NCI-H2081 treated with DMSO at 0.1 percent for 48 hours (cell line): ENCODE data around the gene TMUB2.

Experiments used
- DNase-seq: peaks from one replicate; lab custom pipeline; 2025; lab: John Stamatoyannopoulos, UW

TMUB2 gene

GRCh38 chr17:44202756-44203155, 16.0 kb downstream of the TMUB2 start:
- DNase-seq, result no peak

- no peak for DNase-seq
Observed at GRCh38 chr17:44203731-44204440, 17.1 kb downstream of the TMUB2 start.

DNA sequence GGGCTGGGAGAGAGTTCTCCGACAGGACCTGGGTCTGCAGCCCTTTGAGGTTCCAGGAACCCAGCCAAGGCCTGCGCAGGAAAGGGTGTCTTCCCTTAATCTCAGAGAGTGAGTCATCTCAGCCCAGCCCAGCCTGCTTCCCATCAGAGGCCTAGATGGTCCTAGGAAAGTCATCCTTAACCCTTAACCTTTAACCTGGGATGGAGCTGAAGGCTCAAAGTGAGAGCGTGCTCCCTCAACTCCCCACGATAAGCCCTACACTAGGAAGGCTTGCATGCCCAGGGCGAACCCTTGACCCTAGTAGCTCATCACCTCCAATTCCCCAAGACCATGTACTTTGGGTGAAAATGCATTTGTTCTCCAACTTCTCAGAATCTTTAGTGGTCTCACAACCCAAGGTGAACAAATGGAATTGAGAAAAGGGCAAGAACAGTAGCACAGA, 17.7 kb downstream of the TMUB2 start:
- DNase-seq, result no peak

DNA sequence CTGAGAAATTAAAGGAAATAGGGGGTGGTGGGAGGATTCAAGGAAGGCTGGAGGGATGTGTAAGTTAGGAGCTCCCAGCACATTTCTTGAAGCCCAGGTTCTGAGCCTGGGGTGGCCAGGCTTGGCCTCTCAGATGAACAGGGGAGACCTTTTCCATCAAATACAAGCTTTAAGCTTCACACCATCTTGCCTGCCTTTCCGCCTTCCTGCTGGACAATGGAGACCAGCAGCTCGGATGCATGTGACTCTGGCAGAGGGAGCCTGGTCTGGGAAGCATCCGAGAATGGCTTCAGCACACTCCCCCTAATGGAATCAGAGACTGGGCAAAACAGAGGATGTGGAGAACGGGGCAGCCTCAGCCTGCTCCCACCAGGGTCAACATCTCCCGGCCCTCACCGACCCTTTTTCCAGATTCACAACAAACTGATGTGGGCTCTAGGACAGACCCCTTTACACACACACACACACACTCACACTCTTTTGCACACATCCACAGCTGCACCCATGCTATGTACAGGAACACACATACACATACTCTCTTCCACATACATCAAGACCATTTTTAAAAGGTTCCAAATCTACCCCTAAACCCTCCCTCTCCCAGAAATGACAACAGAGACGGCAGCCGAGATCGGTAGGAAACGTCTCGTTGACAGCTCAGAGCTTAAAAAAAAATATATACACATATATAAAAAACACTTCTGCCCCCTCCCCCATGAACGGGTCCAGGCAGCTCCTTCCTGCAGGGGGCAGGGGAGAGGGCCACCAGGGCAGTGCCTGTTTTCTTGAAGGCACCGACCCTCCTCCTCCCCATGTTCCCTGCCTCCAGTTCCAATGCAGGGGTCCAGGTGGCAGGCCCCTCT, 19.4 kb downstream of the TMUB2 start:
- DNase-seq, result no peak

DNA sequence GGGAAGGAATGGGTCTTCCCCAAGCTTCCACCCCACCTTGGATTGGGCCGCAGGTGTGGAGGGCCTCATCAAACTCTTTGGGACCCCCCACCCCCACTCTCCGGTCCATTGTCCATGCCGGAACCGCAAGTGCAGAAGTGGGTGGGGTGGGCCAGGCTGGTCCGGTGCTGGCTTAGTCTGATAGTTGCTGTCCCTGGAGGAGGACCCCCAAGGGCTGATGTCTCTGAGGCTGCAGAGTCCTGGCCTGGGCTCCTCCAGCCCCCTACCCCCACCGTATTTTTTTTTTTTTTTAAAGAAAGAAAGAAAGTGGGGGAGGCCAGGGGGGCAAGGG, 20.0 kb downstream of the TMUB2 start:
- DNase-seq, result no peak

DNA sequence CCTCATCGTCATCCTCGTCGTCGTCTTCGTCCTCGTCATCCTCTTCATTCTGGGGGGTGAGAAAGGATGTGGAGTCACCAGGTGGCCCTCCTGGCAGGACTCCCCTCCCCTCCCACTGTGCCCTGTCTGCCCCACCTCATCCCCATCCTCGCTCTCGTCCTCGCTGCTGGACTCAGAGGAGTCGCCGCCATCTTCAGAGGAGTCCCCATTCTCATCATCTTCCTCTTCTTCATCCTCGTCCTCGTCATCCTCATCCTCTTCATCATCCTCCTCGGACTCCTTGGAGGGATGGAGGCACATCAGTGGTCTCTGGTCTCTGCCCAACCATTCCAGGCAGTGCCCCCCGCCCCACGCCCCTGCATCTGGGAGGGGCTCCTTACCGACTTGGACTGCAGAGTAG, 20.5 kb downstream of the TMUB2 start:
- DNase-seq, result no peak

DNA sequence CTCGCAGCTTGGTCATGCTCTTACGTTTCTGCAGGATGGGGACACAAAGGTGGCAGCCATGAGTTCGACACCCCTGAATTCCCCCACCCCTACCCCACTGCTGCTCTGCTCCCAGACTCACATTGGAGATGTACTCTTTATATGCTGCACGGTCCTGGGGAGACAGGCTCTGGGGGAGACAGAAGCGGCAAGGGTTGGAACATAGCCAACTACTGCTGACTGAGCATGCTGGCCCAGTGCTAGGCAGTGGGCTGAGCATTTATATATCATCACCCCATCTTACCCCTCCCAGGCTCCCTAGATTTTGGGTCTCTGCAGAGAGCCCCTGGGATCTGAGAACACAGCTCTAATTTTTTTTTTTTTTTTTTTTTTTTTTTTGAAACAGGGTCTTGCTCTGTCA, 21.0 kb downstream of the TMUB2 start:
- DNase-seq, result no peak

DNA sequence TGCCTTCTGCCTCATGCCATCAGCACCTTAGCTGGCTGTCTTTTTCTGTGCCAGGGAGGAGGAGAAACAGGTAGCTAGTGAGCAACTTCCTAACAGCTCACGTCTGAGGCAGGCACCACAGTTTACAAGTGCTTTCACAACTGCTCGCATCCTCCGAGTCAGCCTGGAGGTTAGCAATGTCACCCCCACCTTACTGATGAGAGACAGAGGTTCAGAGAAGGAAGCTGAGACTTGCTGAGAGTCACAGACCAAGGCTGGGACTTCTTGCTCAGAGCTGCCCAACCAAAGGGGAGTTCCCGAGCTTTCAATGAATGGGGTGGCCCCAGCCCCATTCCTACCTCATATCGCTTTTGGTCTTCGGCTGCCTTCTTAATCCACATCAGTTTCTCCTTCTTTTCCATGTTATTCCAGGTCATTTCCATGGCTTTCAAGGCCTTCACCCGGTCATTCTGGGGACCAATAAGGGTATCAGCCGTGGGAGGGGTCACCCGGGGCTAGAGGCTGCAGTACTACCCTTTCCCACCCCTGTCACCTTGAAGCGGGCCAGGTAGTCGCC, 23.1 kb downstream of the TMUB2 start:
- DNase-seq, result no peak

DNA sequence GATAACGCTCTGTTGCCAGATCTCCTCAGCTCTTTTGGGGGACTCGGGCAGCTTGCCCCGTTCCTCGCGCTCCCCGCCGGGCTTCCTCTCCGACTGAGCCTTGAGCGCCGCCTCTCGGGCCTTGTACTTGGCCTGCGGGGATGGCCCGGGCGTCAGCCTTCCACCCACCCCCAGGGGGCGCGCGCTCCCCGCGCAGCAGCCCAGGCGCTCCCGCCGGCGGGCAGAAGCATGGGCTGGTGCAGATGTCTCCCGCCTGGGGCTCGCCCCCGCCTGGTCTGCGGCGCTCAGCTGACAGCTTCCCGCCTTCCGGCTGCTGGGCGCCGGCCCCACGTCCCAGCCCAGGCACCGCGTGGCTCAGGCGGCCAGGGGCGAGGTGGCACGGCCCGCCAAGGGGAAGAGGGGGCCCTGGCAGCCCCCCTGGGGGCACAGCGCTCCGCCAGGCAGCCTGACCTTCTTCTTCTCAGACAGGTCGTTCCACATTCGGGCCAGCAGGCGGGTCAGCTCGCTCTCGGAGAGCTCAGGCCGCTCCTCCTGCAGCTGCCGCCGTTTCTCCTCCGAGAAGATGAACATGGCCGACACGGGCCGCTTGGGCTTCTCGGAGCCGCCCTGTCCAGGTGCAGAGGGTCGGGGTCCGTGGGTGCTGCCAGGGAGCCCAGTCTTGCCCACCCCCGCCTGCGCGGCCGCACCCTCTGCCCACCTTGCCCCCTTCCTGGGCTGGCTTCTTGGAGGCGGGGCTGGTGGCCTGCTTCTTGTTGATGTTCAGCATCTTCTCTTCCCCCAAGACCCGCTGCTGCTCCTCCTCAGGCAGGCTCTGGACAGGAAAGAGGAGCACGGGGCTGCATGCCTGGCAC, 23.8 kb downstream of the TMUB2 start:
- peak; percentile 27 for DNase-seq

- no peak for DNase-seq
Observed at GRCh38 chr17:44211281-44212265, 24.8 kb downstream of the TMUB2 start.

DNA sequence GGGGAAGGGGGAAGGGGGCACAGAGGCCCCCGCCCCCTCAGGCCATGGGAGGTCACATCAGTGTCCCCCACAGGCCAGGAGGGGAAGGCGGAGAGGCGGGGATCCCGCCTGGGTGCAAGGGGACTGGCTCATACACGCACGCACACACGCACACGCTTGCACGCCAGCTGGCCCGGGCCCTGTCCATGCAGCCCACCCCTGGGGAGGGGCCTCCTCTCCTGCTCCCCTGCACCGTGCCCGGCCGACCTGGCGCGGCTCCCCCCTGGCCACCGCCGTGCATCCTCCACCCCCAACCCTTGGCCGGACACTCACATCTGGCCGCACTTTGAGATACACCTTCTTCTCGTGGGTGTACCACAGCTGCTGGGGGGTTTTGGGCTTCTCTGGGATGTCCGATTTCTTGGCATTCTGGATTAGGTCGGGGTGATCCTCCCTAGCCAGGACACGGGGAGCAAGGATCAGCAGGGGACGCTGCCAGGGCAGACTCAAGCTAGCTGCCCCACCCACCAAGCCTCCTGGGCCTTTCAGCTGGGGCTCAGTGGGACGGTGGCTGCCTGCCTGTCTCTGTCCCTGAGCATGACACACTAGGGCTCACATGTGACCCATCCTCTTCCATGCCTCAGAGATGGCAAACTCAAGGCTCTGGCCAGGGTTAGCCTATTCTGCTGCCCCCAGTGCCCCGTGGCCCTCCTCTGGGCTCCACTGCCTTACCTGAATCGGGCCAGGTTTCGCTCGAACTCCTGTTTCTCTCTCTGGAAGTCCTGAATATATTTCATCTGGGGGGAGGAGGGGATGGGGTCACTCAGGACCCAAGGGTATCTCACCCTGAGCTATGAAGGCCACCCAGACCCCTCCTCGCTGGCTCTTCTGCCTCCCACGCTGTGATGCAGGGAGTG, 26.0 kb downstream of the TMUB2 start:
- DNase-seq, result no peak

GRCh38 chr17:44213403-44214229, 26.8 kb downstream of the TMUB2 start:
- DNase-seq, result no peak

GRCh38 chr17:44214230-44214494, 27.4 kb downstream of the TMUB2 start:
- DNase-seq, result no peak

- no peak for DNase-seq
Observed at GRCh38 chr17:44214896-44215295, 28.1 kb downstream of the TMUB2 start.

- DNase-seq, result no peak
Observed at GRCh38 chr17:44216173-44216572, 29.4 kb downstream of the TMUB2 start.

DNA sequence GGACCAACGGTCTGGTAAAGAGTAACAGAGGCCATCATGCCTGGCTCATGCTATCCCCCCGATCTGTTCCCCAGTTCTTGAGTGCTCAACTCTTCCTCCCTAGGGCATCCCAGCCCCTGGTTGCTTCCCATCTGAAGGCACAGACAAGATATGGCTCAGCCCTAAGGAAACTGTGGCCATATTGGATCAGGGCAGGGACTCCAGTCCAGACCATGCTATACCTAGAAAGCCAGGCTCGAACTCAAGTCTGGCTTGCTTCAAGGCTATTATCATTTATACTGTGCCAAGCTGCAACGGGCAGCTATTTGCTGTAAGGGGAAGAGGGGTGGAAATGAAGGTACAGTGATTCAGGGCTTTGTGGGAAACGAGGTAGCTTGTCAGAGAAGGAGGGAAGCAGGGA, 29.9 kb downstream of the TMUB2 start:
- no peak for DNase-seq

- DNase-seq, result no peak
Observed at GRCh38 chr17:44217738-44218343, 31.1 kb downstream of the TMUB2 start.

- peak; percentile 76 for DNase-seq
Observed at GRCh38 chr17:44218344-44219107, 31.8 kb downstream of the TMUB2 start.
